H1 (cell line): ENCODE data around the gene DGAT2. TPM values are rescaled to one million over a fixed set of nuclear protein-coding genes. Genes with fewer than 3 reads are reported as not detected.

Experiments
- CTCF ChIA-PET: fragments of 300-600 bp; sonication (Branson Sonifier 250); formaldehyde crosslinking; loops from one replicate; lab custom pipeline; 2021; ENCODE audit not compliant: partially characterized antibody; lab: Charles Lee
- POLR2A ChIA-PET: fragments of 300-600 bp; sonication (Branson Sonifier 250); formaldehyde crosslinking; loops from one replicate; lab custom pipeline; 2021; ENCODE audit warnings: inconsistent platforms; ENCODE audit not compliant: partially characterized antibody; lab: Charles Lee
- DNase-seq, 2 experiments: peaks; one replicate each; pipeline versions ENCODE4 v3.0.0 to v3.0.0-alpha.2; 2010 to 2022; ENCODE audit warnings: low spot score in 2 of 2, low read depth in 1 of 2, mixed read lengths in 1 of 2
- FAIRE-seq: peaks from 2 replicates; lab custom pipeline; 2011; peaks lifted over from hg19 to GRCh38; lab: Jason Lieb, UNC
- H2AFZ ChIP-seq: 2 replicates; pipeline ENCODE4 v1.8.1; 2012; ENCODE audit warnings: low read length, inconsistent platforms
- H2AK5ac ChIP-seq: 2 replicates; pipeline ENCODE4 v1.6.1; 2013; ENCODE audit warnings: low read depth, low read length
- H2BK120ac ChIP-seq: replicated peaks from 2 replicates; pipeline ENCODE3; 2013; ENCODE audit warnings: low read depth, low read length, inconsistent platforms
- H2BK12ac ChIP-seq: 2 replicates; pipeline ENCODE4 v1.6.1; 2013; ENCODE audit warnings: low read depth, low read length
- H2BK15ac ChIP-seq: 2 replicates; pipeline ENCODE4 v1.6.1; 2013; ENCODE audit warnings: low read length
- H2BK20ac ChIP-seq: 2 replicates; pipeline ENCODE4 v1.6.1; 2013; ENCODE audit warnings: low read length
- H2BK5ac ChIP-seq: 2 replicates; pipeline ENCODE4 v1.6.1; 2013; ENCODE audit warnings: low read depth, low read length
- H3K14ac ChIP-seq: 2 replicates; pipeline ENCODE4 v1.6.1; 2013; ENCODE audit warnings: inconsistent platforms; ENCODE audit not compliant: insufficient read length
- H3K18ac ChIP-seq: 2 replicates; pipeline ENCODE4 v1.6.1; 2013; ENCODE audit warnings: low read length; ENCODE audit errors: extremely low read depth
- H3K23ac ChIP-seq: 2 replicates; pipeline ENCODE4 v1.6.1; 2013; ENCODE audit warnings: inconsistent platforms; ENCODE audit not compliant: insufficient read length
- H3K23me2 ChIP-seq: 2 replicates; pipeline ENCODE4 v1.6.1; 2013; ENCODE audit warnings: low read depth, low read length
- H3K27ac ChIP-seq: 2 replicates; pipeline ENCODE4 v1.6.1; 2011; ENCODE audit warnings: low read depth, low read length, inconsistent platforms
- H3K27me3 ChIP-seq, 4 experiments: replicated peaks in 1 of 4; 1 replicate in 1 of 4; 2 replicates in 3 of 4; pipeline versions ENCODE4 v1.6.1 to v1.8.1; 2011 to 2013; ENCODE audit warnings: low read length in 3 of 4, mild to moderate bottlenecking in 3 of 4, inconsistent platforms in 2 of 4, mixed read lengths in 2 of 4, moderate library complexity in 1 of 4; ENCODE audit not compliant: control insufficient read depth in 3 of 4, insufficient read depth in 3 of 4; ENCODE audit errors: extremely low read depth in 1 of 4
- H3K36me3 ChIP-seq, 4 experiments: 2 replicates each; pipeline versions ENCODE4 v1.6.1 to v1.8.1; 2011 to 2013; ENCODE audit warnings: mild to moderate bottlenecking in 4 of 4, low read length in 3 of 4, moderate library complexity in 2 of 4, control low read depth in 1 of 4, inconsistent platforms in 1 of 4; ENCODE audit not compliant: insufficient read depth in 4 of 4, control insufficient read depth in 2 of 4
- H3K4ac ChIP-seq: replicated peaks from 2 replicates; pipeline ENCODE3; 2013; ENCODE audit warnings: low read length, low read depth, mixed read lengths, inconsistent platforms; ENCODE audit not compliant: insufficient read length
- H3K4me1 ChIP-seq, 4 experiments: replicated peaks in 1 of 4; 1 replicate in 1 of 4; 2 replicates in 3 of 4; pipeline versions ENCODE4 v1.6.1 to v1.8.1; 2011 to 2013; ENCODE audit warnings: low read length in 3 of 4, inconsistent platforms in 2 of 4, mixed read lengths in 1 of 4; ENCODE audit not compliant: insufficient read depth in 4 of 4, control insufficient read depth in 3 of 4
- H3K4me2 ChIP-seq, 2 experiments: 2 replicates each; pipeline versions ENCODE4 v1.6.1 to v1.8.1; 2011 to 2013; ENCODE audit warnings: low read depth in 2 of 2, low read length in 2 of 2, control low read depth in 1 of 2, inconsistent platforms in 1 of 2, mild to moderate bottlenecking in 1 of 2; ENCODE audit not compliant: insufficient read depth in 1 of 2
- H3K4me3 ChIP-seq, 4 experiments: fragments of 200-600, 300-600 bp in 1 of 4; sonication (generic), shearing (Covaris generic), sonication (Bioruptor Twin) in 1 of 4; 2 replicates each; pipeline versions ENCODE4 v1.5.1 to v1.8.1; 2011 to 2016; ENCODE audit warnings: low read length in 4 of 4, low read depth in 3 of 4, control low read depth in 2 of 4, inconsistent platforms in 2 of 4, mild to moderate bottlenecking in 2 of 4, mixed read lengths in 1 of 4, moderate library complexity in 1 of 4; ENCODE audit not compliant: insufficient read depth in 2 of 4; ENCODE audit errors: extremely low read depth in 1 of 4
- H3K56ac ChIP-seq: replicated peaks from 2 replicates; pipeline ENCODE3; 2013; ENCODE audit warnings: low read depth, mild to moderate bottlenecking, mixed read lengths, low read length, inconsistent platforms; ENCODE audit not compliant: insufficient read length
- H3K79me1 ChIP-seq: 2 replicates; pipeline ENCODE4 v1.6.1; 2013; ENCODE audit warnings: low read depth, low read length, control low read depth
- H3K79me2 ChIP-seq, 2 experiments: 2 replicates each; pipeline versions ENCODE4 v1.6.1 to v1.8.1; 2012 to 2013; ENCODE audit warnings: low read length in 2 of 2, mild to moderate bottlenecking in 2 of 2, inconsistent platforms in 1 of 2; ENCODE audit not compliant: insufficient read depth in 2 of 2, control insufficient read depth in 1 of 2
- H3K9ac ChIP-seq, 4 experiments: replicated peaks in 1 of 4; 1 replicate in 1 of 4; 2 replicates in 3 of 4; pipeline versions ENCODE4 v1.6.1 to v1.8.1; 2011 to 2013; ENCODE audit warnings: low read depth in 3 of 4, low read length in 3 of 4, control low read depth in 2 of 4, mild to moderate bottlenecking in 2 of 4, moderate library complexity in 2 of 4, inconsistent platforms in 1 of 4; ENCODE audit errors: extremely low read depth in 1 of 4
- H3K9me3 ChIP-seq, 2 experiments: 2 replicates each; pipeline versions ENCODE4 v1.6.1 to v1.8.1; 2012 to 2013; ENCODE audit warnings: mild to moderate bottlenecking in 2 of 2, moderate library complexity in 2 of 2, control low read depth in 1 of 2, inconsistent platforms in 1 of 2, low read depth in 1 of 2, low read length in 1 of 2, mixed read lengths in 1 of 2; ENCODE audit not compliant: insufficient read depth in 2 of 2
- H4K20me1 ChIP-seq, 2 experiments: replicated peaks in 1 of 2; 2 replicates each; pipeline versions ENCODE3 to v1.8.1; 2011 to 2013; ENCODE audit warnings: inconsistent platforms in 2 of 2, low read length in 2 of 2, mild to moderate bottlenecking in 1 of 2; ENCODE audit not compliant: insufficient read depth in 2 of 2, control insufficient read depth in 1 of 2
- H4K5ac ChIP-seq: 2 replicates; pipeline ENCODE4 v1.6.1; 2013; ENCODE audit warnings: low read length, low read depth, mixed read lengths, inconsistent platforms; ENCODE audit not compliant: insufficient read length
- H4K8ac ChIP-seq: 2 replicates; pipeline ENCODE4 v1.8.0; 2013; ENCODE audit warnings: mild to moderate bottlenecking, moderate library complexity, low read length, inconsistent platforms; ENCODE audit not compliant: insufficient read depth; ENCODE audit errors: extremely low read depth
- H4K91ac ChIP-seq: replicated peaks from 2 replicates; pipeline ENCODE3; 2013; ENCODE audit warnings: low read length, mixed read lengths, inconsistent platforms; ENCODE audit not compliant: insufficient read length
- ATF2 ChIP-seq: IDR thresholded peaks from 2 replicates; pipeline ENCODE4 v1.6.1; 2012; ENCODE audit warnings: low read length, inconsistent platforms
- CBX8 ChIP-seq: fragments of 300-800, 300-1000 bp; sonication (generic); IDR thresholded peaks from 2 replicates; pipeline ENCODE4 v1.7.1; 2016; ENCODE audit warnings: low read depth, low read length, borderline replicate concordance
- CHD1 ChIP-seq: IDR thresholded peaks from 2 replicates; pipeline ENCODE4 v1.6.1; 2012; ENCODE audit warnings: low read depth, low read length, improper control_type of control experiment
- CREB1 ChIP-seq: IDR thresholded peaks from 2 replicates; pipeline ENCODE4 v1.6.1; 2012; ENCODE audit warnings: inconsistent platforms
- EP300 ChIP-seq, 2 experiments: IDR thresholded peaks; 1 replicate in 1 of 2; 2 replicates in 1 of 2; pipeline ENCODE4 v1.6.1; 2011 to 2012; ENCODE audit warnings: low read depth in 2 of 2, low read length in 2 of 2, mild to moderate bottlenecking in 2 of 2, borderline replicate concordance in 1 of 2, inconsistent platforms in 1 of 2, moderate library complexity in 1 of 2
- PHF8 ChIP-seq: fragments of 200-600 bp; sonication (generic); conservative IDR thresholded peaks from 2 replicates; pipeline ENCODE4 v1.7.1; 2012; ENCODE audit warnings: low read depth, mild to moderate bottlenecking, inconsistent platforms, low read length, moderate library complexity
- RBBP5 ChIP-seq: IDR thresholded peaks from 2 replicates; pipeline ENCODE4 v1.7.1; 2012; ENCODE audit warnings: low read depth, mild to moderate bottlenecking, inconsistent platforms, low read length, moderate library complexity, borderline replicate concordance
- RNF2 ChIP-seq: fragments of 200-900, 300-1000 bp; sonication (generic); IDR thresholded peaks from 2 replicates; pipeline ENCODE4 v1.7.1; 2016; ENCODE audit warnings: borderline replicate concordance, low read depth, mild to moderate bottlenecking, antibody characterized with exemption, low read length; ENCODE audit not compliant: poor library complexity, severe bottlenecking; ENCODE audit errors: missing control alignments
- SP4 ChIP-seq: IDR thresholded peaks from 2 replicates; pipeline ENCODE4 v1.6.1; 2012; ENCODE audit warnings: low read length, inconsistent platforms
- TAF1 ChIP-seq: IDR thresholded peaks from 2 replicates; pipeline ENCODE4 v1.6.1; 2011; ENCODE audit warnings: mild to moderate bottlenecking, low read depth, low read length
- WGBS, 2 experiments: shearing (Covaris generic) in 1 of 2; methylation state at CpG; one replicate each; pipeline versions ENCODE4 v1.1.6 to v1.1.7; 2013 to 2015; ENCODE audit warnings: low lambda C conversion rate in 2 of 2, mixed read lengths in 2 of 2, inconsistent platforms in 1 of 2, low coverage in 1 of 2, missing lambda C conversion rate in 1 of 2; ENCODE audit not compliant: insufficient replicate concordance in 2 of 2, insufficient coverage in 1 of 2, insufficient read length in 1 of 2; ENCODE audit errors: extremely low coverage in 1 of 2, missing lambda C conversion rate in 1 of 2; 5-methylcytosine and 5-hydroxymethylcytosine counted together
- polyA plus RNA-seq, 7 experiments: library from polyadenylated mRNA; depleted of rRNA in 3 of 7; stranded (reverse) in 5 of 7; unstranded in 2 of 7; fragments of >200 nt in 5 of 7; fragments of 200-250 nt in 2 of 7; gene quantifications; 1 replicate in 5 of 7; 2 replicates in 1 of 7; 4 replicates in 1 of 7; pipeline versions ENCODE4 v1.2.1 to v1.2.3, GENCODE V29; 2011 to 2013; ENCODE audit warnings: missing spikeins in 2 of 7, mixed read lengths in 2 of 7
- total RNA-seq: library from RNA; stranded (reverse); fragmentation: NEBNext Ultra II Directional; extraction: Animal tissue kit (Norgen Biotek cat#: 25700); gene quantifications from 2 replicates; pipeline ENCODE4 v1.2.1, GENCODE V29; 2021
- TF ChIP-seq, protein P1 (sequence below): IDR thresholded peaks from 2 replicates; pipeline ENCODE4 v1.6.1; 2011; ENCODE audit warnings: low read length, improper control_type of control experiment

The DGAT2 gene
- total and polyA plus RNA-seq, 2 of the 8 experiments (the other 6 are each of a cell fraction or from before 2014, with no cell fraction given): 3.2 to 5.9 TPM

DNA sequence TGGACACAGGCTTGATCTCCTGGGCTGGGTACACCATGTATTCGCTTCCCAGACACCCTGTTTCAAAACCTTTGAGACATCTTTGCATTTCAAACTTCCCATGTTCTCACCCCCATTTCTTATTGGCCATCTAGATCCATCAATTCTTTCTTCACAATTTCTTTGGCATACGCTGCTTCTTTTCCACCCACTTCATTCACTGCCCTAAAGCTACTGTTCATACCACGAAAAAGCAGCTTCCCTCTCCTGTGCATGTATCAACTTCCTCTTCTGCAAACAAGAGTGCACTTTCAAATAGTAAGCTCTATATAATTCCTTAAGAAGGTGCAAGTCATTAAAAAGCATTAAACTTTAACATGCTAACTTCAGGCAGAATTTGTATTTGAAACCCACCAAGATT, 67.8 kb downstream of the DGAT2 start:
- H3K23me2 ChIP-seq: no peaks in the 10 kb centered on the region
- TF ChIP-seq SP4 (no peak), RNF2 (no peak), TAF1 (no peak), CHD1 (no peak), CREB1 (no peak), RBBP5 (no peak), EP300 (IDR thresholded peaks at IDR 0.05; ENCODE audit: borderline replicate concordance in 1 of 2, low read depth in 2 of 2, low read length in 2 of 2) (no peak), CBX8 (no peak), PHF8 (no peak), ATF2 (no peak)
- TF ChIP-seq, protein P1, sequence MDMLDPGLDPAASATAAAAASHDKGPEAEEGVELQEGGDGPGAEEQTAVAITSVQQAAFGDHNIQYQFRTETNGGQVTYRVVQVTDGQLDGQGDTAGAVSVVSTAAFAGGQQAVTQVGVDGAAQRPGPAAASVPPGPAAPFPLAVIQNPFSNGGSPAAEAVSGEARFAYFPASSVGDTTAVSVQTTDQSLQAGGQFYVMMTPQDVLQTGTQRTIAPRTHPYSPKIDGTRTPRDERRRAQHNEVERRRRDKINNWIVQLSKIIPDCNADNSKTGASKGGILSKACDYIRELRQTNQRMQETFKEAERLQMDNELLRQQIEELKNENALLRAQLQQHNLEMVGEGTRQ: no peak

More for the DNA sequence above, 67.8 kb downstream of the DGAT2 start:
- no peaks in the 10 kb centered on the region for H3K9me3 ChIP-seq
- WGBS, 2 experiments: 90% methylated on average over 3 of the region's 3 CpGs; no CpG with 5 or more reads in 1 of the 2 experiments
- no peak overlapping the region for H2BK15ac ChIP-seq
- peaks cover 0 to 1% of the 10 kb centered on the region in 2 experiments; a peak in 1 of 4 replicates for H3K79me2 ChIP-seq
- no peak overlapping the region for H3K4ac ChIP-seq
- H3K27ac ChIP-seq: no peak overlapping the region
- H3K14ac ChIP-seq: no peak overlapping the region
- no peak overlapping the region for H3K56ac ChIP-seq
- H2AFZ ChIP-seq: no peak overlapping the region
- no peak overlapping the region for H3K4me3 ChIP-seq
- ChIA-PET POLR2A (no interaction called here), CTCF (no interaction called here)
- no peak overlapping the region for H4K5ac ChIP-seq
- no peak overlapping the region for H3K18ac ChIP-seq
- H4K8ac ChIP-seq: no peak overlapping the region
- H2BK120ac ChIP-seq: no peak overlapping the region
- H2BK20ac ChIP-seq: no peak overlapping the region
- H3K36me3 ChIP-seq: no peaks in the 10 kb centered on the region
- no peaks in the 10 kb centered on the region; the same call in 1 of the 2 replicates for H3K79me1 ChIP-seq
- H3K4me2 ChIP-seq: no peak overlapping the region
- DNase-seq (no peak), FAIRE-seq (no peak)
- H4K91ac ChIP-seq: no peak overlapping the region
- H3K4me1 ChIP-seq: no peaks in the 10 kb centered on the region; a peak in 1 of 7 replicates
- no peak overlapping the region for H2BK12ac ChIP-seq
- no peak overlapping the region for H2AK5ac ChIP-seq
- no peak overlapping the region for H3K23ac ChIP-seq
- H2BK5ac ChIP-seq: no peak overlapping the region
- no peaks in the 10 kb centered on the region for H3K27me3 ChIP-seq
- no peak overlapping the region for H3K9ac ChIP-seq
- H4K20me1 ChIP-seq: no peaks in the 10 kb centered on the region
